ENCODE results near the gene MINK1. TPM values are rescaled to one million over a fixed set of nuclear protein-coding genes. Genes with fewer than 3 reads are reported as not detected.

MINK1 gene
- total and polyA plus RNA-seq, 10 of the 15 experiments (the other 5 are each of a cell fraction or from before 2014, with no cell fraction given), result 0.08 to 55.6 (median 15.0) TPM

GRCh38 chr17:4851084-4851483, 17.9 kb downstream of the MINK1 start (continued):
- TF ChIP-seq REST (IDR thresholded peaks at IDR 0.05; ENCODE audit: low read depth, low read length) (no peak), RBBP5 (conservative IDR thresholded peaks at IDR 0.05) (no peak), BMI1 (IDR thresholded peaks at IDR 0.05; ENCODE audit: borderline replicate concordance) (no peak)

GRCh38 chr17:4852567-4853207, 19.5 kb downstream of the MINK1 start:
- in situ Hi-C loops (cut with MboI) (no loop called here), intact Hi-C loops (cut with micrococcal nuclease; ENCODE audit: unreplicated experiment) (no loop called here)
- Histone ChIP-seq H3K4me3 (no peak overlapping the region), H4K20me1 (ENCODE audit: control insufficient read depth, insufficient read depth) (peaks cover 2% of the 10 kb centered on the region; the same call in 1 of the 2 replicates), H3K27ac (ENCODE audit: control insufficient read depth, insufficient read depth) (no peak overlapping the region), H3K4me2 (ENCODE audit: control insufficient read depth, insufficient read depth) (no peak overlapping the region), H3K4me1 (ENCODE audit: control insufficient read depth, insufficient read depth, low read length) (no peaks in the 10 kb centered on the region), H3K9me3 (replicated peaks; ENCODE audit: control insufficient read depth, insufficient read depth, low read length) (no peaks in the 10 kb centered on the region), H2AFZ (ENCODE audit: control insufficient read depth, low read depth, low read length) (no peak overlapping the region), H3K9ac (ENCODE audit: control insufficient read depth, insufficient read depth, low read length) (no peak overlapping the region), H3K79me2 (ENCODE audit: control insufficient read depth, insufficient read depth, low read length) (no peaks in the 10 kb centered on the region; the same call in none of the 2 replicates), H3K27me3 (replicated peaks in 1 of 2; ENCODE audit: control insufficient read depth in 2 of 2, insufficient read depth in 2 of 2, low read length in 1 of 2) (no peaks in the 10 kb centered on the region), H3K36me3 (ENCODE audit: control insufficient read depth in 2 of 2, insufficient read depth in 2 of 2, low read length in 1 of 2) (peaks cover 1 to 3% of the 10 kb centered on the region in 2 experiments; a peak in 2 of 4 replicates)
- POLR2A ChIA-PET, result no interaction called here
- BruUV-seq (replicated peaks), result no TSS peak
- no peak for ATAC-seq
- CTCF ChIA-PET, result no interaction called here
- RAD21 ChIA-PET (ENCODE audit: unreplicated experiment), result no interaction called here
- DNase-seq (ENCODE audit: low read depth, low spot score), result no peak
- SMC1A ChIA-PET (ENCODE audit: uncharacterized antibody, unreplicated experiment), result no interaction called here
- no peak for FAIRE-seq
- TF ChIP-seq STAT3 (IDR thresholded peaks at IDR 0.05; ENCODE audit: low read depth, low read length) (no peak), PAX5 (IDR thresholded peaks at IDR 0.05; ENCODE audit: borderline replicate concordance, low read depth, low read length) (no peak), E2F8 (IDR thresholded peaks at IDR 0.05; ENCODE audit: low read depth, partially characterized antibody) (no peak), PML (IDR thresholded peaks at IDR 0.05; ENCODE audit: low read length) (no peak), CEBPZ (IDR thresholded peaks at IDR 0.05; ENCODE audit: low read depth, low read length) (no peak), ESRRA (IDR thresholded peaks at IDR 0.05; ENCODE audit: low read length) (no peak), BMI1 (IDR thresholded peaks at IDR 0.05; ENCODE audit: borderline replicate concordance) (no peak)
